PC-9 (cell line): ENCODE data around the gene CDR2L. TPM values are rescaled to one million over a fixed set of nuclear protein-coding genes. Genes with fewer than 3 reads are reported as not detected.
"Not testable (repeated sequence)": the region's sequence is repeated elsewhere in the genome, so short reads cannot be mapped to it uniquely, and the experiment has no call there.

Experiments
- BruUV-seq: library from RNA; stranded (reverse); fragments of 400-500 nt; replicated peaks from 2 replicates; lab custom pipeline; 2021; lab: Mats Ljungman, UMichigan
- CTCF ChIA-PET: fragments of 300-600 bp; sonication (Branson Sonifier 250); formaldehyde crosslinking; loops from one replicate; lab custom pipeline; 2022; ENCODE audit warnings: antibody characterized with exemption; lab: Charles Lee
- POLR2A ChIA-PET: fragments of 300-600 bp; sonication (Branson Sonifier 250); formaldehyde crosslinking; loops from one replicate; lab custom pipeline; 2022; ENCODE audit warnings: antibody characterized with exemption; ENCODE audit not compliant: unreplicated experiment; lab: Charles Lee
- DNase-seq, 2 experiments: peaks; one replicate each; pipeline versions ENCODE4 v3.0.0 to v3.0.0-alpha.2; 2015 to 2022; ENCODE audit warnings: mixed read lengths in 1 of 2
- H2AFZ ChIP-seq: fragments of 200-600 bp; sonication (generic); 2 replicates; pipeline ENCODE4 v1.8.1; 2017; ENCODE audit warnings: antibody characterized with exemption
- H3F3A ChIP-seq: fragments of 200-600 bp; sonication (generic); 2 replicates; pipeline ENCODE4 v1.8.1; 2017; ENCODE audit warnings: antibody characterized with exemption, mild to moderate bottlenecking, low read depth; ENCODE audit not compliant: insufficient read depth
- H3K27ac ChIP-seq: fragments of 200-600 bp; sonication (generic); 2 replicates; pipeline ENCODE4 v1.6.1; 2016; ENCODE audit warnings: mixed run types
- H3K27me3 ChIP-seq: fragments of 200-600 bp; sonication (generic); 2 replicates; pipeline ENCODE4 v1.6.1; 2016; ENCODE audit warnings: low read depth, mixed run types; ENCODE audit not compliant: insufficient read depth
- H3K36me3 ChIP-seq: fragments of 200-600 bp; sonication (generic); 2 replicates; pipeline ENCODE4 v1.6.1; 2016; ENCODE audit warnings: low read depth, mixed run types
- H3K4me1 ChIP-seq: fragments of 200-600 bp; sonication (generic); replicated peaks from 2 replicates; pipeline ENCODE4 v1.6.1; 2016; ENCODE audit warnings: mixed run types; ENCODE audit not compliant: insufficient read depth
- H3K4me2 ChIP-seq: fragments of 200-600 bp; sonication (generic); 2 replicates; pipeline ENCODE4 v1.6.1; 2017; ENCODE audit warnings: mixed run types
- H3K4me3 ChIP-seq: fragments of 200-600 bp; sonication (generic); 2 replicates; pipeline ENCODE4 v1.6.1; 2016; ENCODE audit warnings: mixed run types
- H3K79me2 ChIP-seq: fragments of 200-600 bp; sonication (generic); 2 replicates; pipeline ENCODE4 v1.6.1; 2017; ENCODE audit warnings: low read depth, mixed run types
- H3K9me2 ChIP-seq: fragments of 200-600 bp; sonication (generic); 2 replicates; pipeline ENCODE4 v1.8.1; 2017; ENCODE audit warnings: mild to moderate bottlenecking; ENCODE audit not compliant: insufficient read depth
- H3K9me3 ChIP-seq: fragments of 200-600 bp; sonication (generic); 2 replicates; pipeline ENCODE4 v1.8.1; 2016; ENCODE audit warnings: low read depth; ENCODE audit not compliant: insufficient read depth
- H4K20me1 ChIP-seq: fragments of 200-600 bp; sonication (generic); 2 replicates; pipeline ENCODE4 v1.8.1; 2017; ENCODE audit not compliant: insufficient read depth
- CTCF ChIP-seq: fragments of 200-600 bp; sonication (generic); conservative IDR thresholded peaks from 2 replicates; pipeline ENCODE4 v1.6.1; 2017; ENCODE audit warnings: mixed run types, antibody characterized with exemption, mild to moderate bottlenecking, moderate library complexity
- EZH2 ChIP-seq: fragments of 200-600 bp; sonication (generic); IDR thresholded peaks from 2 replicates; pipeline ENCODE4 v1.8.0; 2017; ENCODE audit warnings: antibody characterized with exemption, low read depth
- intact Hi-C: fragments of 100-400 bp; cut with micrococcal nuclease; formaldehyde crosslinking; loops from one replicate; pipeline ENCODE4 v1.10.0; 2022; ENCODE audit not compliant: unreplicated experiment
- total RNA-seq: library from RNA; stranded (reverse); gene quantifications from 2 replicates; pipeline ENCODE4 v1.2.3, GENCODE V29; 2021

Gene CDR2L
- total RNA-seq, 1 experiment from 2014 or later = 15.1 TPM

- no peak for DNase-seq
- Histone ChIP-seq H2AFZ (no peak overlapping the region), H3K79me2 (peaks cover 43% of the 10 kb centered on the region), H3K4me2 (no peak overlapping the region), H3K36me3 (peaks cover 11% of the 10 kb centered on the region), H3K4me3 (no peak overlapping the region), H3F3A (peaks cover 22% of the 10 kb centered on the region; the same call in 1 of the 2 replicates), H3K9me3 (no peaks in the 10 kb centered on the region), H3K4me1 (peaks cover 22% of the 10 kb centered on the region), H3K9me2 (no peaks in the 10 kb centered on the region), H3K27me3 (no peaks in the 10 kb centered on the region), H4K20me1 (peaks cover 7% of the 10 kb centered on the region; the same call in 1 of the 2 replicates), H3K27ac (no peak overlapping the region)
- ChIA-PET POLR2A (interaction anchor here (0.6 kb wide), 1 partner anchor 83 kb away, joined by 3 read pairs; no protein-coding TSS in a partner anchor), CTCF (no interaction called here)
- TF ChIP-seq EZH2 (no peak), CTCF (no peak)
- intact Hi-C loops = loop anchor here (5.0 kb wide), 1 partner anchor 82 kb away; no protein-coding TSS in a partner anchor
- no TSS peak for BruUV-seq
Observed at GRCh38 chr17:75044716-75045115, 57.3 kb downstream of the CDR2L start.

- peak overlapping the region; percentile 60 for H3K27ac ChIP-seq
- DNase-seq = not testable (repeated sequence)
- CTCF ChIA-PET = interaction anchor here (0.6 kb wide), 1 partner anchor 126 kb away, joined by 3 read pairs; no protein-coding TSS in a partner anchor
Observed at GRCh38 chr17:75045946-75046406, 58.5 kb downstream of the CDR2L start.

GRCh38 chr17:75046407-75047289 is 59.2 kb downstream of the CDR2L start, which contains the start of the genes ATP5PD and KCTD2:
Gene ATP5PD, minus strand, starts transcription at chr17:75046969. Its CDS starts 4,319 bp downstream, at chr17:75042650.
Gene KCTD2, plus strand, starts transcription at chr17:75047225. Its CDS starts 26 bp downstream, at chr17:75047251.
- no peak; the same call in 1 of the 2 replicates for TF ChIP-seq CTCF
- no peak for TF ChIP-seq EZH2
- ChIA-PET CTCF (interaction anchor here (0.6 to 0.7 kb wide), 4 partner anchors 10 to 127 kb away, joined by 3 to 6 read pairs (median 4); no protein-coding TSS in a partner anchor), POLR2A (interaction anchor here (0.6 kb wide), 1 partner anchor 72 kb away, joined by 5 read pairs; no protein-coding TSS in a partner anchor)
- Histone ChIP-seq H3K4me3 (peak within 1 kb of the TSS; percentile 84), H3K79me2 (peaks cover 45% of the 10 kb centered on the region), H3K27ac (peak within 1 kb of the TSS; percentile 60), H2AFZ (peak within 1 kb of the TSS; percentile 90), H3K9me2 (no peaks in the 10 kb centered on the region), H3K27me3 (no peaks in the 10 kb centered on the region), H3K9me3 (no peaks in the 10 kb centered on the region), H4K20me1 (peaks cover 7% of the 10 kb centered on the region; the same call in 1 of the 2 replicates), H3F3A (peaks cover 26% of the 10 kb centered on the region; the same call in 1 of the 2 replicates), H3K4me1 (peaks cover 22% of the 10 kb centered on the region), H3K36me3 (peaks cover 8% of the 10 kb centered on the region; the same call in 1 of the 2 replicates), H3K4me2 (peak within 1 kb of the TSS; percentile 94)
- DNase-seq = peak; percentile 89 to 95
- no TSS peak for BruUV-seq
- intact Hi-C loops = loop anchor here (2.0 to 5.0 kb wide), 2 partner anchors 50 to 84 kb away; no protein-coding TSS in a partner anchor

More at GRCh38 chr17:75045946-75046406, 58.5 kb downstream of the CDR2L start:
- Histone ChIP-seq H3F3A (peaks cover 26% of the 10 kb centered on the region; the same call in 1 of the 2 replicates), H3K4me2 (peak overlapping the region; percentile 76), H3K79me2 (peaks cover 45% of the 10 kb centered on the region), H3K4me1 (peaks cover 22% of the 10 kb centered on the region), H2AFZ (peak overlapping the region; percentile 90), H3K4me3 (peak overlapping the region; percentile 84)
- H3K9me3 ChIP-seq, H3K27me3 ChIP-seq, H3K9me2 ChIP-seq, POLR2A ChIA-PET, H4K20me1 ChIP-seq, H3K36me3 ChIP-seq: not testable (repeated sequence)
- BruUV-seq = TSS peak; percentile 58
- intact Hi-C loops = loop anchor here (2.0 to 5.0 kb wide), 2 partner anchors 51 to 84 kb away; no protein-coding TSS in a partner anchor
